Activated T-cell treated with anti-CD3 and anti-CD28 coated beads for 4 hours (primary cell): ENCODE results near the gene TOMM7.
"Not testable (repeated sequence)": the region's sequence is repeated elsewhere in the genome, so short reads cannot be mapped to it uniquely, and the experiment has no call there.

Experiments used
- DNase-seq: peaks from one replicate; pipeline ENCODE4 v3.0.0-alpha.2; 2020

TOMM7 gene

DNA sequence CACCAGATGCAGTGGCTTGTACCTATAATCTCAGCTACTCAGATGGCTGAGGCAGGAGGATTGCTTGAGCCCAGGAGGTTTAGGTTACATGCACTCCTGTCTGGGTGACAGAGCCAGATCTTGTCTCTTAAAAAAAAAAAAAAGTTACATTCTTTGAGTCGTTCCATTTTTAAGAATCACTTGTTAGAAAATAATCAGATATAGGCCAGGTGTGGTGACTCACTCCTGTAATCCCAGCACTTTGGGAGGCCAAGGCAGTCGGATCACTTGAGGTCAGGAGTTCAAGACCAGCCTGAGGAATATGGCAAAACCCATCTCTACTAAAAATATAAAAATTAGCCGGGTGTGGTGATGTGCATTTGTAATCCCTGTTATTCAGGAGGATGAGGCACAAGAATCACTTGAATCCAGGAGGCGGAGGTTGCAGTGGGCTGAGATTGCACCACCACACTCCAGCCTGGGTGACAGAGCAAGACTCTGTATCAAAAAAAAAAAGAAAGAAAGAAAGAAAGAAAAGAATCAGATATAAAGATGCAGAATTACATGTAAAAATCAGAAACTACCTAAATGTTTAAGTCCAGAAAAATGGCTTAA is 42.8 kb downstream of the TOMM7 start:
- DNase-seq, result not testable (repeated sequence)

DNA sequence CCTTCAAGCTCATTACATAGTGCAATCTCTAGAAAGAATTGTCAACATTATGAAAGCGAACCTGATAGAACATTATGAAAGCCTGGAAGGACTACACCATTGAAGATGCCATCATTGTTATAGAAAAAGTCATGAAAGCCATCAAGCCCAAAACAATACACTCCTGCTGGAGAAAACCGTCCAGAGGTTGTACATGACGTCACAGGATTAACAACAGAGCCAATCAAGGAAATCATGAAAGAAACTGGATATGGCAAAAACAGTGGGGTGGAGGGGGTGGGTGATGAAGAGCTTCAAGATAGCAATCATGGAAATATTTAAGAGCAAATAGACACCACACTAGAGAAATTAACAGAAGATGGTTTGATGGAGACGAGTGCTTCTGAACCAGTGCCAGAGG is 45.7 kb downstream of the TOMM7 start:
- no peak for DNase-seq

DNA sequence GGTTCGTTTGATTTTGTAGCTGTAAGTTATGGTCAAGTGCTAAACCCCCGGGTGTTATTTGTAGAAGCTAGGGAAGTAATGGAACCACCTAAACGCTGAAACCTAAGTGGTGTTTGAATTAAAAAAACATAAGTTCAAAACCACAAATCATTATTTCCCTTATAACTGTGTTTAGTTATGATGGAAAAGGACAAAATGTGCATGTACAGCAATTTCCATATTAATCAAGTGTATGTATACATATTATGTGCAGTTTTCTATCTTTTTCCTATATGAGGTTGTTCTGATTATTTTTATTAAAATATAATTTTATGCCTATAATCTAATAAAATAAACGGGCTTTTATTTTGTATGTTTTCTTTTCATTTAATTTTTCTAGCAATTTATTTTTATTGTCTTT is 49.8 kb downstream of the TOMM7 start:
- DNase-seq, result no peak

DNA sequence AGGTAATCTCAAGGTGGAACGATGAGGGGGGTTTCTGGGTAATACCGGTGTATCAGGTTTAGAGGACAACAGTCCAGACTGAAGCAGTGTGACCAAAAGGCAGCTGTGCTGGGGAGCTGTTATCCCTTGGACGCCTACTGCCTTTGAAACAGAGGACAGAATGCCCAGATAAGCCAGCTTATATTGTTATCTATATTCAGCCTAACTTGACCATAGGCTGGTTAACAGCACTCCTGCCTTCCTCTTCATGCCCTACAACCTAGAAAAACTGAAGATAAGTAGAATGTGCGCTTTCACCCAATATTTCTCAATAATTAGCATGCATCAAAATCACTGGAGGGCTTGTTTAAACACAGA is 50.8 kb downstream of the TOMM7 start:
- no peak for DNase-seq

DNA sequence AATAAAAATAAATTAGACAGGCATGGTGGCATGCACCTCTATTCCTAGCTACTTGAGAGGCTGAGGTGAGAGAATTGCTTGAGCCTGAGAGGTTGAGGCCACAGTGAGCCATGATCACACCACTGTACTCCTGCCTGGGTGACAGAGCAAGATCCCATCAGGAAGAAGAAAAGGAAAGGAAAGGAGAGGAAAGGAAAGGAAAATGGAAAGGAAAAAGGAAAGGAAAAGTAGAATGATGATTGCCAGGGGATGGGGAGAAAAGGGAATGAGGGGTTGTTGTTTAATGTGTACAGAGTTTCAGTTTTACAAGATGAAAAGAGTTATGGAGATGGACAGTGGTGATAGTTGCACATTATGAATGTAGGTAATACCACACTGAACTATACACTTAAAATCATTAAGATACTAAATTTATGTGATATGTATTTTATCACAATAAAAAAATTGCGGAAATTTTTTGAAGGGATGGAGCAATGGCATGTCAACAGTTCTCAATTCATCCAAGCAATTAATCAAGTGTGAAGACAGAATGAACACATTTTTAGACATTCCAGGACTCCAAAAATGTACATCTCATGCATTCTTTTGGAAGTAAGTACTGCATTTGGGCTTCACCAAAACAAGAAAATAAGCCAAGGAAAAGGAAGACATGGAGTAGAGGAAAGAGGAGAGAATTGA is 51.3 kb downstream of the TOMM7 start:
- no peak for DNase-seq

DNA sequence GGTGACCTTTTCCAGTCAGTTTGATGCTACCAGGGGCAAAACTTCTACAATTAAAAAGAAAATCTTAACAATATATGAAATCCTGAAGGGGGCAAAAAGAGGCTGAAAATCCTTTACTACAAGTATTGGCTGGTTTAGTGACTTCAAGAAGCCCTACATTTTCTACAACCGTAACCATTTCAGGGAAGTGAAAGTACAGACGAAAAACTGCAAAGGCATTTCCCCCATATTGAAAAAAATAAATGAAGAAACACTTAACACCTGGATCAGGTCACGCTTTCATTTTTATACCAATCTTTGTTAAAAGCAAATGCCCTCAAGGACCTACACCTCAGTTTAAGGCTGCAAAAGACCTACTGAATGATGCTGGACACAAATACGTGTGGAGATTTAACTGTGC is 57.0 kb downstream of the TOMM7 start:
- no peak for DNase-seq
